ENCODE measurements around the gene ZPLD1. TPM values are rescaled to one million over a fixed set of nuclear protein-coding genes. Genes with fewer than 3 reads are reported as not detected.

Gene ZPLD1
- total RNA-seq, 1 donor from 2014 or later: not detected

- Mint-ChIP-seq H3K27me3 (ENCODE audit: unreplicated experiment) (no peaks in the 10 kb centered on the region), H3K4me1 (ENCODE audit: unreplicated experiment) (no peaks in the 10 kb centered on the region), H3K9me3 (ENCODE audit: unreplicated experiment) (no peaks in the 10 kb centered on the region), H3K27ac (ENCODE audit: unreplicated experiment) (no peak overlapping the region), H3K36me3 (ENCODE audit: low read depth, unreplicated experiment) (no peaks in the 10 kb centered on the region), H3K4me3 (ENCODE audit: unreplicated experiment) (no peak overlapping the region)
- no peak for DNase-seq (ENCODE audit: low spot score)
- TF ChIP-seq CTCF (IDR thresholded peaks at IDR 0.05; ENCODE audit: unreplicated experiment): no peak
Observed at GRCh38 chr3:102484363-102484762, 49.5 kb downstream of the ZPLD1 start.

- no peaks in the 10 kb centered on the region for H3K36me3 Mint-ChIP-seq (ENCODE audit: low read depth, unreplicated experiment)
- H3K4me3 Mint-ChIP-seq (ENCODE audit: unreplicated experiment): no peak overlapping the region
- H3K27me3 Mint-ChIP-seq (ENCODE audit: unreplicated experiment): no peaks in the 10 kb centered on the region
- H3K27ac Mint-ChIP-seq (ENCODE audit: unreplicated experiment): no peak overlapping the region
- no peaks in the 10 kb centered on the region for H3K4me1 Mint-ChIP-seq (ENCODE audit: unreplicated experiment)
- no peak for DNase-seq (ENCODE audit: low spot score)
- TF ChIP-seq CTCF (IDR thresholded peaks at IDR 0.05; ENCODE audit: unreplicated experiment): no peak
- H3K9me3 Mint-ChIP-seq (ENCODE audit: unreplicated experiment): no peaks in the 10 kb centered on the region
Observed at GRCh38 chr3:102485701-102486100, 50.9 kb downstream of the ZPLD1 start.

- no peaks in the 10 kb centered on the region for H3K9me3 Mint-ChIP-seq (ENCODE audit: unreplicated experiment)
- no peak overlapping the region for H3K27ac Mint-ChIP-seq (ENCODE audit: unreplicated experiment)
- no peaks in the 10 kb centered on the region for H3K4me1 Mint-ChIP-seq (ENCODE audit: unreplicated experiment)
- H3K27me3 Mint-ChIP-seq (ENCODE audit: unreplicated experiment): no peaks in the 10 kb centered on the region
- no peak for DNase-seq (ENCODE audit: low spot score)
- no peaks in the 10 kb centered on the region for H3K36me3 Mint-ChIP-seq (ENCODE audit: low read depth, unreplicated experiment)
- no peak overlapping the region for H3K4me3 Mint-ChIP-seq (ENCODE audit: unreplicated experiment)
- TF ChIP-seq CTCF (IDR thresholded peaks at IDR 0.05; ENCODE audit: unreplicated experiment): no peak
Observed at GRCh38 chr3:102488331-102488730, 53.5 kb downstream of the ZPLD1 start.

- no peaks in the 10 kb centered on the region for H3K9me3 Mint-ChIP-seq (ENCODE audit: unreplicated experiment)
- no peak overlapping the region for H3K27ac Mint-ChIP-seq (ENCODE audit: unreplicated experiment)
- H3K4me1 Mint-ChIP-seq (ENCODE audit: unreplicated experiment): no peaks in the 10 kb centered on the region
- H3K4me3 Mint-ChIP-seq (ENCODE audit: unreplicated experiment): no peak overlapping the region
- peaks cover 2% of the 10 kb centered on the region for H3K27me3 Mint-ChIP-seq (ENCODE audit: unreplicated experiment)
- no peak for TF ChIP-seq CTCF (IDR thresholded peaks at IDR 0.05; ENCODE audit: unreplicated experiment)
- H3K36me3 Mint-ChIP-seq (ENCODE audit: low read depth, unreplicated experiment): no peaks in the 10 kb centered on the region
- DNase-seq (ENCODE audit: low spot score): no peak
Observed at GRCh38 chr3:102492300-102492699, 57.5 kb downstream of the ZPLD1 start.

- TF ChIP-seq CTCF (IDR thresholded peaks at IDR 0.05; ENCODE audit: unreplicated experiment): no peak
- no peak overlapping the region for H3K27ac Mint-ChIP-seq (ENCODE audit: unreplicated experiment)
- no peaks in the 10 kb centered on the region for H3K36me3 Mint-ChIP-seq (ENCODE audit: low read depth, unreplicated experiment)
- no peaks in the 10 kb centered on the region for H3K9me3 Mint-ChIP-seq (ENCODE audit: unreplicated experiment)
- peaks cover 2% of the 10 kb centered on the region for H3K27me3 Mint-ChIP-seq (ENCODE audit: unreplicated experiment)
- DNase-seq (ENCODE audit: low spot score): no peak
- no peak overlapping the region for H3K4me3 Mint-ChIP-seq (ENCODE audit: unreplicated experiment)
- H3K4me1 Mint-ChIP-seq (ENCODE audit: unreplicated experiment): no peaks in the 10 kb centered on the region
Observed at GRCh38 chr3:102497571-102497970, 62.8 kb downstream of the ZPLD1 start.

All from endothelial cell (in vitro differentiated cells).